GM12892 (cell line): Measurements from ENCODE around the gene GAS6.

Experiments
- POLR2A ChIP-seq: IDR thresholded peaks from 2 replicates; pipeline ENCODE4 v1.6.1; 2011; ENCODE audit warnings: low read depth, low read length, control low read depth
- POLR2AphosphoS5 ChIP-seq: IDR thresholded peaks from 2 replicates; pipeline ENCODE4 v1.6.1; 2011; ENCODE audit warnings: low read depth, low read length, control low read depth
- TAF1 ChIP-seq: IDR thresholded peaks from 2 replicates; pipeline ENCODE4 v1.6.1; 2011; ENCODE audit warnings: low read depth, mild to moderate bottlenecking, control low read depth, low read length, borderline replicate concordance

DNA sequence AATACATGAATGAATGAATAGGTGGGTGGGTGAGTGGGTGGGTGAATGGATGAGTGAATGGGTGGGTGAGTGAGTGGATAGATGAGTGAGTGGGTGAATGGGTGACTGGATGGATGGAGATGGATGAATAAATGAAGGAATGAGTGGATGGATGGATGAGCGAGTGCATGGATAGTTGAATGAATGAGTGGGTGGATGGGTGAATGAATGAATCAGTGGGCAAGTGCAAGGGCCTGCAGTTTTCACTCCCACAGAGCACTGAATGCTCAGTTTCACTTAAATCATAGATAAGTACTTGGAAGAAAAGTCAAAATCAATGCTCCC, 12.4 kb downstream of the GAS6 start:
- TF ChIP-seq POLR2AphosphoS5 (no peak), POLR2A (no peak), TAF1 (no peak)
